ENCODE results near the gene TGFB1I1. TPM values are rescaled to one million over a fixed set of nuclear protein-coding genes. Genes with fewer than 3 reads are reported as not detected.

The TGFB1I1 gene
- total and polyA plus RNA-seq, 2 of the 4 experiments (the other 2 are of a cell fraction): 24.9 to 128 TPM

DNA sequence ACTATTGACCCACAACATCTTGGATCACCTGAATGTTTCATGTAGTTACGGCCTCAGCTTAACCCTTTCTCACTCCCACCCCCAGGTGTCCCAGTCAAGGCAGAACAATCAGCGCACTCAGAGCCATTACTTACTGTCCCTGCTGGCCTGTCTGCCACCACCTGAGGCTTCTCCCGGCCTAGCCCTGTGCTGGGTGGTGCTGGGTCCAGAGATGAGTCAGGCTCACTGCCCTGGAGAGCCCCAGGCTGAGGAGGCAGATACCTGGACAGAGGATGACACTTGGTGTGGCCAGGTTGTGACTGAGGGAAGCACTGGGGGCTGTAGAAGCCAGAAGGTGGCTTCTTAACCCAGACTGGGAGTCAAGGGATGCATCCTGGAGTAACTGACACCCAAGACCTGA, 7.0 kb downstream of the TGFB1I1 start:
- BruUV-seq (replicated peaks): no TSS peak
- H3K56ac ChIP-seq (ENCODE audit: extremely low read depth, insufficient read depth, low read length): no peak overlapping the region
- H4K20me1 ChIP-seq (ENCODE audit: insufficient read depth, low read length): peaks cover 52% of the 10 kb centered on the region
- ChIA-PET CTCF (no interaction called here), POLR2A (ENCODE audit: unreplicated experiment) (interaction anchor here (1.0 kb wide), 1 partner anchor 11 kb away, joined by 3 read pairs; no protein-coding TSS in a partner anchor)
- DNase-seq (no peak), ATAC-seq (ENCODE audit: low read depth) (peak; percentile 3; the same call in 1 of the 2 replicates)
- intact Hi-C loops (cut with micrococcal nuclease) (no loop called here), in situ Hi-C loops (cut with MboI; ENCODE audit: low sequenced_read_pairs) (no loop called here), dilution Hi-C loops (cut with HindIII; ENCODE audit: low sequenced_read_pairs, unreplicated experiment) (no loop called here)
- no peak overlapping the region for H2BK15ac ChIP-seq (ENCODE audit: low read depth, low read length)
- 100% methylated on average over 1 of the region's 3 CpGs; no CpG with 5 or more reads in 1 of the 2 experiments for WGBS, 2 experiments (ENCODE audit: extremely low coverage in 2 of 2, insufficient read length in 1 of 2)
- no peak overlapping the region for H4K91ac ChIP-seq (ENCODE audit: insufficient read depth, low read depth, low read length)
- H3K18ac ChIP-seq (ENCODE audit: low read depth, low read length): no peak overlapping the region
- H4K8ac ChIP-seq (ENCODE audit: low read depth in 2 of 2, low read length in 2 of 2): no peak overlapping the region
- TF ChIP-seq SMC3 (IDR thresholded peaks at IDR 0.05; ENCODE audit: low read depth, low read length): no peak
- TF ChIP-seq MAZ (IDR thresholded peaks at IDR 0.05; ENCODE audit: borderline replicate concordance, low read depth, low read length): no peak
- no peak for TF ChIP-seq RFX5 (IDR thresholded peaks at IDR 0.05; ENCODE audit: low read depth, low read length)
- no peak for TF ChIP-seq NFE2L2 (IDR thresholded peaks at IDR 0.05; ENCODE audit: low read depth, low read length)
- no peak for TF ChIP-seq CEBPB (IDR thresholded peaks at IDR 0.05; ENCODE audit: low read depth, low read length)
- no peak for TF ChIP-seq MXI1 (IDR thresholded peaks at IDR 0.05; ENCODE audit: borderline replicate concordance, low read depth, low read length)
- no peak for TF ChIP-seq BHLHE40 (IDR thresholded peaks at IDR 0.05; ENCODE audit: low read depth, low read length)
- TF ChIP-seq, protein P1, sequence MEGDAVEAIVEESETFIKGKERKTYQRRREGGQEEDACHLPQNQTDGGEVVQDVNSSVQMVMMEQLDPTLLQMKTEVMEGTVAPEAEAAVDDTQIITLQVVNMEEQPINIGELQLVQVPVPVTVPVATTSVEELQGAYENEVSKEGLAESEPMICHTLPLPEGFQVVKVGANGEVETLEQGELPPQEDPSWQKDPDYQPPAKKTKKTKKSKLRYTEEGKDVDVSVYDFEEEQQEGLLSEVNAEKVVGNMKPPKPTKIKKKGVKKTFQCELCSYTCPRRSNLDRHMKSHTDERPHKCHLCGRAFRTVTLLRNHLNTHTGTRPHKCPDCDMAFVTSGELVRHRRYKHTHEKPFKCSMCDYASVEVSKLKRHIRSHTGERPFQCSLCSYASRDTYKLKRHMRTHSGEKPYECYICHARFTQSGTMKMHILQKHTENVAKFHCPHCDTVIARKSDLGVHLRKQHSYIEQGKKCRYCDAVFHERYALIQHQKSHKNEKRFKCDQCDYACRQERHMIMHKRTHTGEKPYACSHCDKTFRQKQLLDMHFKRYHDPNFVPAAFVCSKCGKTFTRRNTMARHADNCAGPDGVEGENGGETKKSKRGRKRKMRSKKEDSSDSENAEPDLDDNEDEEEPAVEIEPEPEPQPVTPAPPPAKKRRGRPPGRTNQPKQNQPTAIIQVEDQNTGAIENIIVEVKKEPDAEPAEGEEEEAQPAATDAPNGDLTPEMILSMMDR (conservative IDR thresholded peaks at IDR 0.05; ENCODE audit: low read depth, low read length): no peak
- H3K4me1 ChIP-seq (ENCODE audit: control insufficient read depth, insufficient read depth, low read length): 0 out of 2 replicates have a peak, but pooled peaks cover under 1% of the 10 kb centered on the region
- H3K4me2 ChIP-seq (ENCODE audit: low read depth, low read length): no peak overlapping the region
- H3K23ac ChIP-seq (ENCODE audit: low read depth, low read length): no peak overlapping the region
- H2BK120ac ChIP-seq (ENCODE audit: low read depth, low read length): no peak overlapping the region
- H3K9me1 ChIP-seq (ENCODE audit: insufficient read depth, low read length): peaks cover 11% of the 10 kb centered on the region
- H4K5ac ChIP-seq (ENCODE audit: low read depth, low read length): no peak overlapping the region
- no peak overlapping the region for H2AK5ac ChIP-seq (ENCODE audit: low read depth, low read length)
- no peaks in the 10 kb centered on the region for H3K27me3 ChIP-seq (ENCODE audit: control insufficient read depth, insufficient read depth, low read length)
- H3K79me1 ChIP-seq (ENCODE audit: low read depth in 1 of 2, low read length in 2 of 2): peaks cover 9 to 39% of the 10 kb centered on the region in 2 experiments; a peak in 3 of 4 replicates
- H3K9me3 ChIP-seq (ENCODE audit: control insufficient read depth, insufficient read depth, low read length): no peaks in the 10 kb centered on the region
- peaks cover 46% of the 10 kb centered on the region for H3K36me3 ChIP-seq (ENCODE audit: control insufficient read depth, insufficient read depth, low read length)
- peak overlapping the region; percentile 45 for H2AK9ac ChIP-seq (replicated peaks; ENCODE audit: low read depth, low read length, poor library complexity)
- no peak overlapping the region for H3K4ac ChIP-seq (ENCODE audit: low read depth, low read length)
- no peak overlapping the region for H3K27ac ChIP-seq (ENCODE audit: insufficient read depth, low read length)
- H3K4me3 ChIP-seq (ENCODE audit: insufficient read depth, low read depth, low read length): no peak overlapping the region
- H2BK20ac ChIP-seq (ENCODE audit: low read depth, low read length): no peak overlapping the region
- H3K14ac ChIP-seq (replicated peaks; ENCODE audit: low read depth, low read length): no peak overlapping the region
- H3K9ac ChIP-seq (ENCODE audit: low read depth, low read length): no peak overlapping the region
- no peak overlapping the region for H2BK5ac ChIP-seq (ENCODE audit: low read depth, low read length, poor library complexity, severe bottlenecking)
- H2AFZ ChIP-seq (replicated peaks; ENCODE audit: low read length, poor library complexity): peak overlapping the region; percentile 37
